22Rv1 (cell line): ENCODE measurements around the gene ADAM8.

Experiments used
- H3K27ac ChIP-seq: fragments of 450-650 bp; 2 replicates; pipeline ENCODE4 v1.5.1; 2017
- ZFX ChIP-seq: fragments of 450-650 bp; IDR thresholded peaks from 2 replicates; pipeline ENCODE4 v1.6.1; 2017; ENCODE audit warnings: antibody characterized with exemption, borderline replicate concordance
- TF ChIP-seq, protein P1 (sequence below): fragments of 450-650 bp; IDR thresholded peaks from 2 replicates; pipeline ENCODE4 v1.5.1; 2017; ENCODE audit warnings: mild to moderate bottlenecking

Gene ADAM8

DNA sequence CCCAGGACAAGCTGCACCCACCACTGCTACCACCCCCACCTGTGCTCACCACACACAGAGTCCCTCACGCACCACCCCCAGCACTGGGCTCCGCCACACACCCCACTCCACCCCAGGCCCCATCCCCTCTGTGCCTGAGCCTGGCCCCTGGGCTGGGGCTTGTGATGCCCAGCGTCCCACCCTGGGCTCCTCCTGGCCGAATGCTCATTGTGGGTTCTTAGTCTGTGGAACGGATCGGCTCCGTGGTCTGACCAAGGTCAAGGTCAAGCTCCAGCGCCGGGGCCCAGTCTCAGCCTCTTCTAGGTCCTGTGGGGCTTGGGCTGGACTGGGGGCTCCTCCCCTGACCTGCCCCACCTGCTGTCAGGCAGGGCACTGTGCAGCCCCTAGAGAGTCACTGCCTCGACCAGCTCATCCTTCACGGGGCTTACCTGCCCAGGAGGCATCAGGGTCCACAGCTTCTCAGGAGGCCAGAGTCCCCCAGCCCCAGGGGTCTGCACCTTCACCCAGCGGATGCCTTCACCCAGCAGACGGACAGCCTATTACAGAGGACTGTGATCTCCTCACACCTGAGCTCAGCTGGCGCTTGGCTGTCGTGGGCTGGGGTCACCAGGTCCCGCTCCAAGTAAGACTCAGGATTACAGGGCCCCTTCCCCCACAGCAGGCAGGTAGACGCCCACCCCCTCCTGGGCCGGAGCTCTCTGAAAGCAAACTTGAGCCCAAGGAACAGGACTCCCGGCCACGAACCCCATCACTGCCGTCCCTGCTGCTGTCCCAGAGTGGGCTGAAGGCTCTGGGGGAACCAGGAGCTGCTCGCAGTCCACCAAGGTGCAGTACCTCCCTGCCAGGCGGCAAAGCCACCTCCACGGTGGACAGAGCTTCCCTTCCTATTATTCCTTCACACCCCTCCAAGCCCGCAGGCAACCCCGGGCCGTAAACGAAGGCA, 61.9 kb downstream of the ADAM8 start:
- H3K27ac ChIP-seq: no peak overlapping the region
- no peak for TF ChIP-seq ZFX
- TF ChIP-seq, protein P1, sequence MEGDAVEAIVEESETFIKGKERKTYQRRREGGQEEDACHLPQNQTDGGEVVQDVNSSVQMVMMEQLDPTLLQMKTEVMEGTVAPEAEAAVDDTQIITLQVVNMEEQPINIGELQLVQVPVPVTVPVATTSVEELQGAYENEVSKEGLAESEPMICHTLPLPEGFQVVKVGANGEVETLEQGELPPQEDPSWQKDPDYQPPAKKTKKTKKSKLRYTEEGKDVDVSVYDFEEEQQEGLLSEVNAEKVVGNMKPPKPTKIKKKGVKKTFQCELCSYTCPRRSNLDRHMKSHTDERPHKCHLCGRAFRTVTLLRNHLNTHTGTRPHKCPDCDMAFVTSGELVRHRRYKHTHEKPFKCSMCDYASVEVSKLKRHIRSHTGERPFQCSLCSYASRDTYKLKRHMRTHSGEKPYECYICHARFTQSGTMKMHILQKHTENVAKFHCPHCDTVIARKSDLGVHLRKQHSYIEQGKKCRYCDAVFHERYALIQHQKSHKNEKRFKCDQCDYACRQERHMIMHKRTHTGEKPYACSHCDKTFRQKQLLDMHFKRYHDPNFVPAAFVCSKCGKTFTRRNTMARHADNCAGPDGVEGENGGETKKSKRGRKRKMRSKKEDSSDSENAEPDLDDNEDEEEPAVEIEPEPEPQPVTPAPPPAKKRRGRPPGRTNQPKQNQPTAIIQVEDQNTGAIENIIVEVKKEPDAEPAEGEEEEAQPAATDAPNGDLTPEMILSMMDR: no peak

- TF ChIP-seq, protein P1: no peak
- TF ChIP-seq ZFX: no peak
Observed at GRCh38 chr10:133213641-133214467, 62.8 kb downstream of the ADAM8 start.

GRCh38 chr10:133212853-133213494, 63.7 kb downstream of the ADAM8 start:
- no peak overlapping the region for H3K27ac ChIP-seq
- no peak for TF ChIP-seq ZFX
- TF ChIP-seq, protein P1: no peak

More at GRCh38 chr10:133213641-133214467, 62.8 kb downstream of the ADAM8 start:
- no peak overlapping the region for H3K27ac ChIP-seq
